H1 (cell line): Measurements from ENCODE around the gene BARHL1. TPM values are rescaled to one million over a fixed set of nuclear protein-coding genes. Genes with fewer than 3 reads are reported as not detected.

Experiments used
- CBX8 ChIP-seq: fragments of 300-800, 300-1000 bp; sonication (generic); IDR thresholded peaks from 2 replicates; pipeline ENCODE4 v1.7.1; 2016; ENCODE audit warnings: low read depth, low read length, borderline replicate concordance
- CREB1 ChIP-seq: IDR thresholded peaks from 2 replicates; pipeline ENCODE4 v1.6.1; 2012; ENCODE audit warnings: inconsistent platforms
- SAP30 ChIP-seq: fragments of 300-600 bp; sonication (generic); IDR thresholded peaks from 2 replicates; pipeline ENCODE4 v1.7.1; 2012; ENCODE audit warnings: low read length, moderate library complexity, mild to moderate bottlenecking, inconsistent platforms; ENCODE audit not compliant: insufficient read depth, insufficient replicate concordance
- polyA plus RNA-seq, 7 experiments: library from polyadenylated mRNA; depleted of rRNA in 3 of 7; stranded (reverse) in 5 of 7; unstranded in 2 of 7; fragments of >200 nt in 5 of 7; fragments of 200-250 nt in 2 of 7; gene quantifications; 1 replicate in 5 of 7; 2 replicates in 1 of 7; 4 replicates in 1 of 7; pipeline versions ENCODE4 v1.2.1 to v1.2.3, GENCODE V29; 2011 to 2013; ENCODE audit warnings: missing spikeins in 2 of 7, mixed read lengths in 2 of 7
- total RNA-seq: library from RNA; stranded (reverse); fragmentation: NEBNext Ultra II Directional; extraction: Animal tissue kit (Norgen Biotek cat#: 25700); gene quantifications from 2 replicates; pipeline ENCODE4 v1.2.1, GENCODE V29; 2021

Gene BARHL1
- total and polyA plus RNA-seq, 2 of the 8 experiments (the other 6 are each of a cell fraction or from before 2014, with no cell fraction given), result not detected

- no peak for TF ChIP-seq CREB1
- no peak for TF ChIP-seq CBX8
- no peak for TF ChIP-seq SAP30
- TF ChIP-seq, all 59 proteins: peak for 0
Observed at GRCh38 chr9:132594412-132594811, 12.0 kb downstream of the BARHL1 start (continued).
